ENCODE measurements around the gene TSPEAR.

The TSPEAR gene

DNA sequence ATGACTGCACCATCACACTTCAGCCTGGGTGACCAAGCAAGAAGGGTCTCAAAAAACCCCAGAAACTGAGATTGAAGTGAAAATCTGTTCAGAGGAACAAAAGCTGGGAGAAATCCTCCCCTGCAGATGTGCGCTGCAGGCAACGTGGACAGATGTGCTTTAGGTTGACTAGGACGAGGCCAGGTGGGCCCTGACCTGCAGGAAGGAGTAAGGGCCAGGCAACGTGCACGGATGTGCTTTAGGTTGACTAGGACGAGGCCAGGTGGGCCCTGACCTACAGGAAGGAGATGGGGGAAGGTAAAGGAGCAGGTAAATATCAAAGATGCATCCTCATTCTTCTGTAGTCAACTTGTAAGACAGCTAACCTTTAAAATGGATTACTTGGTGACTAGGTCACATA is 26.9 kb downstream of the TSPEAR start:
- H3K9me3 ChIP-seq (ENCODE audit: control insufficient read depth, insufficient read depth, low read length) = no peaks in the 10 kb centered on the region
- H3K36me3 ChIP-seq (ENCODE audit: control insufficient read depth, insufficient read depth, low read length) = no peaks in the 10 kb centered on the region
- whole genome bisulfite sequencing (ENCODE audit: insufficient coverage, insufficient read length) = no CpG with 5 or more reads among the region's 6 CpGs
- H3K4me3 ChIP-seq (ENCODE audit: low read length) = no peak overlapping the region
- DNase-seq (ENCODE audit: low read depth, low spot score) = no peak
- no peak overlapping the region for H3K27ac ChIP-seq (ENCODE audit: low read length)
- H3K27me3 ChIP-seq (ENCODE audit: control insufficient read depth, insufficient read depth, low read length) = no peaks in the 10 kb centered on the region
- H3K4me1 ChIP-seq (ENCODE audit: control insufficient read depth, insufficient read depth, low read length) = peaks cover 7% of the 10 kb centered on the region

DNA sequence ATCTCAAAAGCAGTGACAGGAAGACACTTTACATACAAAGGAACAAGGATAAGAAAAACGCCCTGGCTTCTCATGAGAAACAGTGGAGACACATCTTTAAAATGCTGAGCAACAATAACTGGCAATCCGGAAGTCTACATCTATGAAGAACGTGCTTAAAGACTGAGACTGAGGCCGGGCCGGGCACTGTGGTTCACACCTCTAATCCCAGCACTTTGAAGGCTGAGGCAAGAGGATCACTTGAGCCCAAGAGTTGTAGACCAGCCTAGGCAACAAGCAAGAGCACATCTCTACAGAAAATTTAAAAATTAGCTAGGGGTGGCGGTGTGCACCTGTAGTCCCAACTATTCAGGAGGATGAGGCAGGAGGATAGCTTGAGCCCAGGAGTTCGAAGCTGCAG is 27.3 kb downstream of the TSPEAR start:
- no peak overlapping the region for H3K4me3 ChIP-seq (ENCODE audit: low read length)
- no peak for DNase-seq (ENCODE audit: low read depth, low spot score)
- no peaks in the 10 kb centered on the region for H3K27me3 ChIP-seq (ENCODE audit: control insufficient read depth, insufficient read depth, low read length)
- no peaks in the 10 kb centered on the region for H3K36me3 ChIP-seq (ENCODE audit: control insufficient read depth, insufficient read depth, low read length)
- H3K4me1 ChIP-seq (ENCODE audit: control insufficient read depth, insufficient read depth, low read length) = peaks cover 7% of the 10 kb centered on the region
- no CpG with 5 or more reads among the region's 7 CpGs for WGBS (ENCODE audit: insufficient coverage, insufficient read length)
- no peaks in the 10 kb centered on the region for H3K9me3 ChIP-seq (ENCODE audit: control insufficient read depth, insufficient read depth, low read length)
- H3K27ac ChIP-seq (ENCODE audit: low read length) = no peak overlapping the region

DNA sequence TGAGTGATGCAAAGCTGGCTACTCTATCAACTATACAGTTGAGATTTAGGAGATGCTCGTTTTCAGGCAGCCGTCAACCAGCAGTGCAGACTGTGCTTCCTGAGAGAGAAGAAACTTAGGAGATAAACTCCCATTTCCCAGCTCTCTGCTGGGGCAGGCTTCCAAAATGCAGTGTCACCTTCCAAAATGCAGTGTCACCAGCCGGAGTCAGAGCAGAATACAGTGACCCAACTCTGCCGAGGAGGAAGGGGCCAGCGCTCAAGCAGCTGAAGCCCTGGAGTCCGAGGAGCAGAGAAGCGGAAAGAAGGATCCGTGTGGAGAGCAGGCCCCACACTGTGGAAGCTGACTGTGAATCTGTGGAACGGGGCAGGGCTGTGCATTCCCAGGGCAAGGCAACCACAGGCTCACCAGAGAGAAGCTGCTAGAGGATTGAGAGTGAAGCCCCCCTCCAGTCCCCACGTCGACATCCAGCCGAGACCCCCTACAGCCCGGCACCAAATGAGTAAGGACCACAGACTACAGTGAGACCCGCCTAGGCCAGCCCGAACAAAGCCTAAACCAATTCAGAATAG is 28.7 kb downstream of the TSPEAR start:
- no peaks in the 10 kb centered on the region for H3K27me3 ChIP-seq (ENCODE audit: control insufficient read depth, insufficient read depth, low read length)
- DNase-seq (ENCODE audit: low read depth, low spot score) = no peak
- no peak overlapping the region for H3K27ac ChIP-seq (ENCODE audit: low read length)
- H3K36me3 ChIP-seq (ENCODE audit: control insufficient read depth, insufficient read depth, low read length) = no peaks in the 10 kb centered on the region
- peaks cover 7% of the 10 kb centered on the region for H3K4me1 ChIP-seq (ENCODE audit: control insufficient read depth, insufficient read depth, low read length)
- no peak overlapping the region for H3K4me3 ChIP-seq (ENCODE audit: low read length)
- H3K9me3 ChIP-seq (ENCODE audit: control insufficient read depth, insufficient read depth, low read length) = no peaks in the 10 kb centered on the region
- no CpG with 5 or more reads among the region's 15 CpGs for WGBS (ENCODE audit: insufficient coverage, insufficient read length)

DNA sequence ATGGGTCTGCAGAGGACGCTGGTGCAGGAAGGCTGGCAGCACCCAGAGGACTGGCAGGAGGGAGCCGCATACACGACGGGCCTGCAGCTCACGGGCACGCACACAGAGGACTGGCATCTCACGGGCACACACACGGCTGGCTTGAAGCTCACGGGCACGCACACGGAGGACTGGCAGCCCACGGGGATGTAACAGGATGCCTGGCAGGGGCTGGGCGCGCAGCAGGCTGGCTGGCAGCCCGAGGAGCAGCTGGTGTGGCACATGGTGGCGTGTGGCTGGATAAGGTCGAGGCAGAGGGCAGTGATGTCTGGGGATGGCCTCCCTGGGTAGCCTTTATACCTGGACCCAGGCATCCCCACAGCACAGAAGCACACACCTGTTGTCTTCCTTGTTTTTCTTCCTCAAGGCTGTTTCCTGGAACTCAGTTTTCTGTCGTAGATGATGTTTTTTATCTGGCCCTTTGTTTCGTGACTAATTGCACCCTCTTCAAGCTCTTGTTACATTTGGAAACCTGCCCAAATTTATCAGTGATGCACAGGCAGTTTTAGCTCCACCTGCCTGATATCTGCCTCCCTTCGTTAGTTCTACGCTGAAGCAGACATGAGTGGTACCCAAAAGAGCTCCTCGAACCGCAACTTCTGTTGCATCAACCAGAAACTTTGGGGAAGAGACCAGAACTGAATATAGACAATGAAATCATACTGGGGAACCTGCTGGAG is 29.4 kb downstream of the TSPEAR start, which contains the start of gene KRTAP12-1:
Gene KRTAP12-1 (minus strand): TSS at position 303 of the 719 bp plus-strand sequence. CDS start 40 bp downstream, at position 263.
- Histone ChIP-seq H3K4me3 (ENCODE audit: low read length) (no peak within 1 kb of the TSS), H3K36me3 (ENCODE audit: control insufficient read depth, insufficient read depth, low read length) (no peaks in the 10 kb centered on the region), H3K9me3 (ENCODE audit: control insufficient read depth, insufficient read depth, low read length) (no peaks in the 10 kb centered on the region), H3K27ac (ENCODE audit: low read length) (no peak within 1 kb of the TSS), H3K27me3 (ENCODE audit: control insufficient read depth, insufficient read depth, low read length) (no peaks in the 10 kb centered on the region), H3K4me1 (ENCODE audit: control insufficient read depth, insufficient read depth, low read length) (peaks cover 5% of the 10 kb centered on the region; the same call in 1 of the 2 replicates)
- WGBS (ENCODE audit: insufficient coverage, insufficient read length) = no CpG with 5 or more reads among the region's 23 CpGs
- no peak for DNase-seq (ENCODE audit: low read depth, low spot score)

DNA sequence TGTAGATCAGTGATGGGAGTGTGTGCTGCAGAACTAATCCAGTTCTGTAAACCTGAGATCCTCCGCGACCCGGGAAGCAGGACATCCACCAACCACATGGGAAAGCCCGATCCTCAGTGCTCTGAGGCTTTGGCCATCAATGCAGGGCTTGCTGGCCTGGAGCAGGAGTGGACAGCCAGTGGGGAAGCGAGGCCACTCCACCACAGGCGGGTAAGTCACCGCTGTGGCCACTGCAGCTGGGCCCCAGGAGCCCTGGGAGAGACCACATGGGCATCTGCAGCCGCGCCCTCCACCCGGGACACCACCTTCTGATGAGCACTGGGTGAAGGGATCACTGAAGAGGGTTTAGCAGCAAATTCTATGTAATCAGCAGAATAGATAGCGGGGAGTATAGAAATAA is 30.2 kb downstream of the TSPEAR start:
- no peaks in the 10 kb centered on the region for H3K9me3 ChIP-seq (ENCODE audit: control insufficient read depth, insufficient read depth, low read length)
- DNase-seq (ENCODE audit: low read depth, low spot score) = no peak
- peaks cover under 1% of the 10 kb centered on the region; the same call in 1 of the 2 replicates for H3K4me1 ChIP-seq (ENCODE audit: control insufficient read depth, insufficient read depth, low read length)
- no CpG with 5 or more reads among the region's 11 CpGs for WGBS (ENCODE audit: insufficient coverage, insufficient read length)
- no peak overlapping the region for H3K4me3 ChIP-seq (ENCODE audit: low read length)
- H3K27me3 ChIP-seq (ENCODE audit: control insufficient read depth, insufficient read depth, low read length) = no peaks in the 10 kb centered on the region
- H3K36me3 ChIP-seq (ENCODE audit: control insufficient read depth, insufficient read depth, low read length) = no peaks in the 10 kb centered on the region
- H3K27ac ChIP-seq (ENCODE audit: low read length) = no peak overlapping the region

- Histone ChIP-seq H3K4me3 (ENCODE audit: low read length) (no peak overlapping the region), H3K9me3 (ENCODE audit: control insufficient read depth, insufficient read depth, low read length) (no peaks in the 10 kb centered on the region), H3K27me3 (ENCODE audit: control insufficient read depth, insufficient read depth, low read length) (no peaks in the 10 kb centered on the region), H3K36me3 (ENCODE audit: control insufficient read depth, insufficient read depth, low read length) (no peaks in the 10 kb centered on the region), H3K4me1 (ENCODE audit: control insufficient read depth, insufficient read depth, low read length) (no peaks in the 10 kb centered on the region), H3K27ac (ENCODE audit: low read length) (no peak overlapping the region)
- DNase-seq (ENCODE audit: low read depth, low spot score) = no peak
- no CpG with 5 or more reads among the region's 13 CpGs for WGBS (ENCODE audit: insufficient coverage, insufficient read length)
These were observed 33.5 kb downstream of the TSPEAR start for GRCh38 chr21:44677881-44678280.

DNA sequence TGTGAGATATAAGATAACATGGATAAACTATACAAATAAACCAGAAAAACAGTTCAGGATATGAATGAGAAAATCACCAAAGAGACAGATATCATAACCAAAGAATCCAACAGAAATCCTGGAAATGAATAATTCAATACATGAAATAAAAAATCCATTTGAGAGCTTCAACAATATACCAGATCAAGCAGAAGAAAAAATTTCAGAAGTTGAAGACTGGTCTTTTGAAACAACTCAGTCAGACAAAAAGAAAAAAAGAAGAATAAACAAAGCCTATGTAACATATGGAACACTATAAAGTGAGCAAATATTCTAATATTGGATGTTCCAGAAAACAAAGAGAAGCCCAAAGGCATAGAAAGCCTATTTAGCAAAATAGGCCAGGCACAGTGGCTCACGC is 39.5 kb downstream of the TSPEAR start:
- H3K4me3 ChIP-seq (ENCODE audit: low read length) = no peak overlapping the region
- no peaks in the 10 kb centered on the region for H3K27me3 ChIP-seq (ENCODE audit: control insufficient read depth, insufficient read depth, low read length)
- H3K27ac ChIP-seq (ENCODE audit: low read length) = no peak overlapping the region
- no peaks in the 10 kb centered on the region for H3K36me3 ChIP-seq (ENCODE audit: control insufficient read depth, insufficient read depth, low read length)
- WGBS (ENCODE audit: insufficient coverage, insufficient read length) = no CpG with 5 or more reads among the region's 1 CpG
- DNase-seq (ENCODE audit: low read depth, low spot score) = no peak
- H3K4me1 ChIP-seq (ENCODE audit: control insufficient read depth, insufficient read depth, low read length) = no peaks in the 10 kb centered on the region
- peaks cover 3% of the 10 kb centered on the region; the same call in 1 of the 2 replicates for H3K9me3 ChIP-seq (ENCODE audit: control insufficient read depth, insufficient read depth, low read length)

DNA sequence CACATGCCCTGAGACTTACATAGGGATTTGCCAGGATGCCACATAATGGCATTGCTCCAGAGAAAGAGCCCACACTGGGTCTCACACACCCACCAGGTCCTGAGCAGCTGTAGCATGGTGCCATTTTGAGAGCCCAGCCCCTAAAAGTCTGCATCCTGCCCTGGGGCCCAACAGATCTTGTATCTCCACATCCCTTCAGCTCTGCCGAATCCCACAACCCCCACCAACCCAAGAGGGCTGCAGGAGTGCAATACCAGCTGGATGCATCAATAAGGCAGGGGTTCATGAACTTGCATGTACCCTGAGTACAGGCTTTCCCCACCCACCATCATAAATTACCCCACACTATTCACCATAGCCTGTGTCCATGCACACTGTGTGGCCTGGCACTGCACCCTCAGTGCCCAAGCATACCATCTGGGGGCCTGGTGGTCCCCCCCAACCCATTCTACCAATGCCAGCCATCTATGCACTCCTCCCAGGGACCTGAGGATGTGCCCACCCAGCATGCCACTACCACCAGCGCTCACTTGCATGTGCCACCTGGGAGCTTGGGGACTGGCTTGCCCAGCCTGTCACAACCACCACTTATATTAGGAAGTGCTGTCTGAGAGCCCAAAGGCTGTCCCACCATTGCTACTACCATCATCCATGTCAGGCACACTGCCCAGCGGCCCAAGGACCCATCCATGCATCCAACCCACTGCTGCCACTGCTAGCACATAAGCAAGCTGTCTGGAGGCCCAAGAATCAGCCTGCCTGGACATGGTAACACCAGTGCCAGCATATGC is 40.5 kb downstream of the TSPEAR start:
- Histone ChIP-seq H3K9me3 (ENCODE audit: control insufficient read depth, insufficient read depth, low read length) (peaks cover 3% of the 10 kb centered on the region; the same call in 1 of the 2 replicates), H3K27me3 (ENCODE audit: control insufficient read depth, insufficient read depth, low read length) (no peaks in the 10 kb centered on the region), H3K27ac (ENCODE audit: low read length) (no peak overlapping the region), H3K4me3 (ENCODE audit: low read length) (no peak overlapping the region), H3K4me1 (ENCODE audit: control insufficient read depth, insufficient read depth, low read length) (no peaks in the 10 kb centered on the region; the same call in 1 of the 2 replicates), H3K36me3 (ENCODE audit: control insufficient read depth, insufficient read depth, low read length) (no peaks in the 10 kb centered on the region)
- no peak for DNase-seq (ENCODE audit: low read depth, low spot score)
- no CpG with 5 or more reads among the region's 3 CpGs for WGBS (ENCODE audit: insufficient coverage, insufficient read length)

- H3K27ac ChIP-seq (ENCODE audit: low read length) = no peak overlapping the region
- DNase-seq (ENCODE audit: low read depth, low spot score) = no peak
- no peaks in the 10 kb centered on the region for H3K36me3 ChIP-seq (ENCODE audit: control insufficient read depth, insufficient read depth, low read length)
- WGBS (ENCODE audit: insufficient coverage, insufficient read length) = no CpG with 5 or more reads among the region's 1 CpG
- peaks cover 3% of the 10 kb centered on the region; the same call in 1 of the 2 replicates for H3K9me3 ChIP-seq (ENCODE audit: control insufficient read depth, insufficient read depth, low read length)
- H3K4me3 ChIP-seq (ENCODE audit: low read length) = no peak overlapping the region
- no peaks in the 10 kb centered on the region; the same call in 1 of the 2 replicates for H3K4me1 ChIP-seq (ENCODE audit: control insufficient read depth, insufficient read depth, low read length)
- no peaks in the 10 kb centered on the region for H3K27me3 ChIP-seq (ENCODE audit: control insufficient read depth, insufficient read depth, low read length)
These were observed 43.8 kb downstream of the TSPEAR start for GRCh38 chr21:44667612-44668011.
